HEK293 (cell line): ENCODE measurements around the gene PNPLA3.

Source experiments
- CTCF ChIA-PET: fragments of 350-600 bp; formaldehyde crosslinking; extraction: SDS; loops from one replicate; lab custom pipeline; 2021; ENCODE audit warnings: antibody characterized with exemption; lab: Yijun Ruan, JAX
- POLR2A ChIA-PET: fragments of 300-600 bp; formaldehyde crosslinking; extraction: SDS; loops from one replicate; lab custom pipeline; 2020; ENCODE audit warnings: antibody characterized with exemption, inconsistent platforms; lab: Yijun Ruan, JAX
- H3K27ac ChIP-seq: fragments of 200-500 bp; sonication (Bioruptor generic); 2 replicates; pipeline ENCODE4 v1.5.1; 2014; ENCODE audit warnings: low read depth, low read length, control low read depth, inconsistent platforms; ENCODE audit errors: extremely low read depth
- H3K36me3 ChIP-seq, 2 experiments: fragments of 200-500 bp in 1 of 2; sonication (Bioruptor generic) in 1 of 2; 1 replicate in 1 of 2; 2 replicates in 1 of 2; pipeline ENCODE4 v1.5.1; 2014 to 2017; ENCODE audit warnings: inconsistent platforms in 2 of 2, low read length in 2 of 2; ENCODE audit not compliant: control insufficient read depth in 2 of 2, insufficient read depth in 1 of 2
- H3K4me1 ChIP-seq: fragments of 200-500 bp; sonication (Bioruptor generic); 2 replicates; pipeline ENCODE4 v1.5.1; 2014; ENCODE audit warnings: mild to moderate bottlenecking, low read length, inconsistent platforms; ENCODE audit not compliant: control insufficient read depth, insufficient read depth
- H3K4me3 ChIP-seq: 2 replicates; pipeline ENCODE4 v1.5.1; 2011; ENCODE audit warnings: low read depth, mild to moderate bottlenecking, control low read depth, low read length, moderate library complexity
- H3K9me3 ChIP-seq: fragments of 200-500 bp; sonication (Bioruptor generic); 2 replicates; pipeline ENCODE4 v1.5.1; 2014; ENCODE audit warnings: low read depth, low read length, inconsistent platforms; ENCODE audit not compliant: control insufficient read depth, insufficient read depth
- KLF8 ChIP-seq: fragments of 450-650 bp; formaldehyde crosslinking; IDR thresholded peaks from 2 replicates; pipeline ENCODE4 v1.5.1; 2016; ENCODE audit warnings: missing biosample characterization, missing genetic modification characterization
- YY1 ChIP-seq: fragments of 450-650 bp; formaldehyde crosslinking; IDR thresholded peaks from 2 replicates; pipeline ENCODE4 v1.5.1; 2018; ENCODE audit warnings: missing biosample characterization, missing genetic modification characterization
- ZNF138 ChIP-seq: fragments of 450-650 bp; formaldehyde crosslinking; IDR thresholded peaks from 2 replicates; pipeline ENCODE4 v1.5.1; 2016; ENCODE audit warnings: missing biosample characterization, missing genetic modification characterization, borderline replicate concordance
- ZNF202 ChIP-seq: fragments of 450-650 bp; formaldehyde crosslinking; IDR thresholded peaks from 2 replicates; pipeline ENCODE4 v1.5.1; 2016; ENCODE audit warnings: missing biosample characterization, missing genetic modification characterization, borderline replicate concordance
- ZNF214 ChIP-seq: fragments of 450-650 bp; formaldehyde crosslinking; IDR thresholded peaks from 2 replicates; pipeline ENCODE4 v1.5.1; 2017; ENCODE audit warnings: missing biosample characterization, mild to moderate bottlenecking, missing genetic modification characterization, borderline replicate concordance
- ZNF394 ChIP-seq: fragments of 450-650 bp; formaldehyde crosslinking; IDR thresholded peaks from 2 replicates; pipeline ENCODE4 v1.5.1; 2016; ENCODE audit warnings: missing biosample characterization, missing genetic modification characterization, mild to moderate bottlenecking, moderate library complexity, borderline replicate concordance
- ZNF404 ChIP-seq: fragments of 450-650 bp; formaldehyde crosslinking; IDR thresholded peaks from 2 replicates; pipeline ENCODE4 v1.5.1; 2017; ENCODE audit warnings: missing biosample characterization, missing genetic modification characterization
- ZNF596 ChIP-seq: fragments of 450-650 bp; IDR thresholded peaks from 2 replicates; pipeline ENCODE4 v1.5.0; 2018; ENCODE audit warnings: missing biosample characterization, mild to moderate bottlenecking, missing genetic modification characterization, moderate library complexity
- ZNF600 ChIP-seq: fragments of 450-650 bp; formaldehyde crosslinking; IDR thresholded peaks from 2 replicates; pipeline ENCODE4 v1.5.1; 2016; ENCODE audit warnings: missing biosample characterization, missing genetic modification characterization
- ZNF654 ChIP-seq: fragments of 450-650 bp; formaldehyde crosslinking; IDR thresholded peaks from 2 replicates; pipeline ENCODE4 v1.5.1; 2016; ENCODE audit warnings: low read depth, missing biosample characterization, missing genetic modification characterization
- ZNF658 ChIP-seq: fragments of 450-650 bp; formaldehyde crosslinking; IDR thresholded peaks from 2 replicates; pipeline ENCODE4; 2016; ENCODE audit warnings: missing biosample characterization, missing genetic modification characterization
- ZNF660 ChIP-seq: fragments of 450-650 bp; IDR thresholded peaks from 2 replicates; pipeline ENCODE4 v1.5.1; 2018; ENCODE audit warnings: missing biosample characterization, mild to moderate bottlenecking, missing genetic modification characterization
- TF ChIP-seq, protein P1 (sequence below): fragments of 450-650 bp; formaldehyde crosslinking; IDR thresholded peaks from 2 replicates; pipeline ENCODE4 v1.5.1; 2016; ENCODE audit warnings: missing biosample characterization, missing genetic modification characterization
- TF ChIP-seq, protein P2 (sequence below): fragments of 450-650 bp; formaldehyde crosslinking; optimal IDR thresholded peaks from 2 replicates; pipeline ENCODE3; 2016; ENCODE audit warnings: missing biosample characterization, mild to moderate bottlenecking, missing genetic modification characterization
- TF ChIP-seq, protein P3 (sequence below): fragments of 450-650 bp; formaldehyde crosslinking; IDR thresholded peaks from 2 replicates; pipeline ENCODE4 v1.5.1; 2016; ENCODE audit warnings: missing biosample characterization, missing genetic modification characterization
- TF ChIP-seq, protein P4 (sequence below): fragments of 450-650 bp; formaldehyde crosslinking; IDR thresholded peaks from 2 replicates; pipeline ENCODE4; 2016; ENCODE audit warnings: missing biosample characterization, missing genetic modification characterization
- TF ChIP-seq, protein P5 (sequence below): fragments of 450-650 bp; formaldehyde crosslinking; IDR thresholded peaks from 2 replicates; pipeline ENCODE4 v1.5.1; 2016; ENCODE audit warnings: missing biosample characterization, missing genetic modification characterization
- TF ChIP-seq, protein P6 (sequence below): fragments of 450-650 bp; formaldehyde crosslinking; IDR thresholded peaks from 2 replicates; pipeline ENCODE4 v1.5.0; 2017; ENCODE audit warnings: missing biosample characterization, missing genetic modification characterization, borderline replicate concordance
- TF ChIP-seq, protein P7 (sequence below): fragments of 450-650 bp; formaldehyde crosslinking; IDR thresholded peaks from 2 replicates; pipeline ENCODE4 v1.5.1; 2016; ENCODE audit warnings: missing biosample characterization, missing genetic modification characterization
- TF ChIP-seq, protein P8 (sequence below): fragments of 450-650 bp; formaldehyde crosslinking; IDR thresholded peaks from 2 replicates; pipeline ENCODE4 v1.5.1; 2016; ENCODE audit warnings: missing biosample characterization, missing genetic modification characterization

Gene PNPLA3, protein sequence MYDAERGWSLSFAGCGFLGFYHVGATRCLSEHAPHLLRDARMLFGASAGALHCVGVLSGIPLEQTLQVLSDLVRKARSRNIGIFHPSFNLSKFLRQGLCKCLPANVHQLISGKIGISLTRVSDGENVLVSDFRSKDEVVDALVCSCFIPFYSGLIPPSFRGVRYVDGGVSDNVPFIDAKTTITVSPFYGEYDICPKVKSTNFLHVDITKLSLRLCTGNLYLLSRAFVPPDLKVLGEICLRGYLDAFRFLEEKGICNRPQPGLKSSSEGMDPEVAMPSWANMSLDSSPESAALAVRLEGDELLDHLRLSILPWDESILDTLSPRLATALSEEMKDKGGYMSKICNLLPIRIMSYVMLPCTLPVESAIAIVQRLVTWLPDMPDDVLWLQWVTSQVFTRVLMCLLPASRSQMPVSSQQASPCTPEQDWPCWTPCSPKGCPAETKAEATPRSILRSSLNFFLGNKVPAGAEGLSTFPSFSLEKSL

DNA sequence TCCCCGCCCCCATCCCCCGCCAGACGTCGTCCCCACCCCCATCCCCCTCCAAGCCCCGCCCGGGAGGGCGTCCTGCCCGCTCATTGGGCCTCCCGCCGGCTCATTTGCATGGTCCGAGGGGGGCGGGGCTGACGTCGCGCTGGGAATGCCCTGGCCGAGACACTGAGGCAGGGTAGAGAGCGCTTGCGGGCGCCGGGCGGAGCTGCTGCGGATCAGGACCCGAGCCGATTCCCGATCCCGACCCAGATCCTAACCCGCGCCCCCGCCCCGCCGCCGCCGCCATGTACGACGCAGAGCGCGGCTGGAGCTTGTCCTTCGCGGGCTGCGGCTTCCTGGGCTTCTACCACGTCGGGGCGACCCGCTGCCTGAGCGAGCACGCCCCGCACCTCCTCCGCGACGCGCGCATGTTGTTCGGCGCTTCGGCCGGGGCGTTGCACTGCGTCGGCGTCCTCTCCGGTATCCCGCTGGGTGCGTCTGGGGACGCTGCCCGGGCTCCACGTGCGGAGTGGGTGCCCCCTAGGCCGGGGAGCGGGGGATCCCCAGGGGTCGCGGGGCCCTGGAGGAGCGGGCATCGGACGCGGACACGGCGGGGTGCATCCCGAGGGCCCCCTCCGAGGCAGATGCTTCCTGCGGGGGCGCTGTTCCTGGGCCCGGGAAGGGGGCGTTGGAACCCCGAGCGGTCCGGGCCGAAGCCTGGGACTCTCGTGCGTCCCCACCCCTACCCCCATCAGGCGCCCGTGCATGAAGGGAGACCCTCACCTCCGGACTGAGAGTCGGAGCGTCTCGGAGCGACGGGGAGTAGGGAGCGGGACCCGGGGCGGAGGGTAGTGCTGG lies at the start of gene PNPLA3:
Gene PNPLA3 (plus strand): TSS at position 175 of the 834 bp plus-strand sequence. CDS start 107 bp downstream, at position 282.
- peak within 1 kb of the TSS; percentile 49 for H3K4me3 ChIP-seq
- TF ChIP-seq, protein P1, sequence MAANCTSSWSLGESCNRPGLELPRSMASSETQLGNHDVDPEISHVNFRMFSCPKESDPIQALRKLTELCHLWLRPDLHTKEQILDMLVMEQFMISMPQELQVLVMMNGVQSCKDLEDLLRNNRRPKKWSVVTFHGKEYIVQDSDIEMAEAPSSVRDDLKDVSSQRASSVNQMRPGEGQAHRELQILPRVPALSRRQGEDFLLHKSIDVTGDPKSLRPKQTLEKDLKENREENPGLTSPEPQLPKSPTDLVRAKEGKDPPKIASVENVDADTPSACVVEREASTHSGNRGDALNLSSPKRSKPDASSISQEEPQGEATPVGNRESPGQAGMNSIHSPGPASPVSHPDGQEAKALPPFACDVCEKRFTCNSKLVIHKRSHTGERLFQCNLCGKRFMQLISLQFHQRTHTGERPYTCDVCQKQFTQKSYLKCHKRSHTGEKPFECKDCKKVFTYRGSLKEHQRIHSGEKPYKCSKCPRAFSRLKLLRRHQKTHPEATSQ (tag by site-specific recombination), result peak; percentile 89; the same call in 1 of the 2 replicates
- TF ChIP-seq, protein P2, sequence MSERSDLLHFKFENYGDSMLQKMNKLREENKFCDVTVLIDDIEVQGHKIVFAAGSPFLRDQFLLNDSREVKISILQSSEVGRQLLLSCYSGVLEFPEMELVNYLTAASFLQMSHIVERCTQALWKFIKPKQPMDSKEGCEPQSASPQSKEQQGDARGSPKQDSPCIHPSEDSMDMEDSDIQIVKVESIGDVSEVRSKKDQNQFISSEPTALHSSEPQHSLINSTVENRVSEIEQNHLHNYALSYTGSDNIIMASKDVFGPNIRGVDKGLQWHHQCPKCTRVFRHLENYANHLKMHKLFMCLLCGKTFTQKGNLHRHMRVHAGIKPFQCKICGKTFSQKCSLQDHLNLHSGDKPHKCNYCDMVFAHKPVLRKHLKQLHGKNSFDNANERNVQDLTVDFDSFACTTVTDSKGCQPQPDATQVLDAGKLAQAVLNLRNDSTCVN (tag by site-specific recombination), result peak; percentile 93
- TF ChIP-seq ZNF654 (tag by site-specific recombination), result no peak
- no peak for TF ChIP-seq ZNF394
- TF ChIP-seq ZNF600 (tag by site-specific recombination), result peak; percentile 97
- TF ChIP-seq, protein P3, sequence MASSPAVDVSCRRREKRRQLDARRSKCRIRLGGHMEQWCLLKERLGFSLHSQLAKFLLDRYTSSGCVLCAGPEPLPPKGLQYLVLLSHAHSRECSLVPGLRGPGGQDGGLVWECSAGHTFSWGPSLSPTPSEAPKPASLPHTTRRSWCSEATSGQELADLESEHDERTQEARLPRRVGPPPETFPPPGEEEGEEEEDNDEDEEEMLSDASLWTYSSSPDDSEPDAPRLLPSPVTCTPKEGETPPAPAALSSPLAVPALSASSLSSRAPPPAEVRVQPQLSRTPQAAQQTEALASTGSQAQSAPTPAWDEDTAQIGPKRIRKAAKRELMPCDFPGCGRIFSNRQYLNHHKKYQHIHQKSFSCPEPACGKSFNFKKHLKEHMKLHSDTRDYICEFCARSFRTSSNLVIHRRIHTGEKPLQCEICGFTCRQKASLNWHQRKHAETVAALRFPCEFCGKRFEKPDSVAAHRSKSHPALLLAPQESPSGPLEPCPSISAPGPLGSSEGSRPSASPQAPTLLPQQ (tag by site-specific recombination), result peak; percentile 56; the same call in 1 of the 2 replicates
- TF ChIP-seq KLF8 (tag by site-specific recombination), result peak; percentile 45; the same call in 1 of the 2 replicates
- TF ChIP-seq, protein P4, sequence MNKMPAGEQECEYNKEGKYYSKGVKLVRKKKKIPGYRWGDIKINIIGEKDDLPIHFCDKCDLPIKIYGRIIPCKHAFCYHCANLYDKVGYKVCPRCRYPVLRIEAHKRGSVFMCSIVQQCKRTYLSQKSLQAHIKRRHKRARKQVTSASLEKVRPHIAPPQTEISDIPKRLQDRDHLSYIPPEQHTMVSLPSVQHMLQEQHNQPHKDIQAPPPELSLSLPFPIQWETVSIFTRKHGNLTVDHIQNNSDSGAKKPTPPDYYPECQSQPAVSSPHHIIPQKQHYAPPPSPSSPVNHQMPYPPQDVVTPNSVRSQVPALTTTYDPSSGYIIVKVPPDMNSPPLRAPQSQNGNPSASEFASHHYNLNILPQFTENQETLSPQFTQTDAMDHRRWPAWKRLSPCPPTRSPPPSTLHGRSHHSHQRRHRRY (tag by site-specific recombination), result no peak
- TF ChIP-seq, protein P5, sequence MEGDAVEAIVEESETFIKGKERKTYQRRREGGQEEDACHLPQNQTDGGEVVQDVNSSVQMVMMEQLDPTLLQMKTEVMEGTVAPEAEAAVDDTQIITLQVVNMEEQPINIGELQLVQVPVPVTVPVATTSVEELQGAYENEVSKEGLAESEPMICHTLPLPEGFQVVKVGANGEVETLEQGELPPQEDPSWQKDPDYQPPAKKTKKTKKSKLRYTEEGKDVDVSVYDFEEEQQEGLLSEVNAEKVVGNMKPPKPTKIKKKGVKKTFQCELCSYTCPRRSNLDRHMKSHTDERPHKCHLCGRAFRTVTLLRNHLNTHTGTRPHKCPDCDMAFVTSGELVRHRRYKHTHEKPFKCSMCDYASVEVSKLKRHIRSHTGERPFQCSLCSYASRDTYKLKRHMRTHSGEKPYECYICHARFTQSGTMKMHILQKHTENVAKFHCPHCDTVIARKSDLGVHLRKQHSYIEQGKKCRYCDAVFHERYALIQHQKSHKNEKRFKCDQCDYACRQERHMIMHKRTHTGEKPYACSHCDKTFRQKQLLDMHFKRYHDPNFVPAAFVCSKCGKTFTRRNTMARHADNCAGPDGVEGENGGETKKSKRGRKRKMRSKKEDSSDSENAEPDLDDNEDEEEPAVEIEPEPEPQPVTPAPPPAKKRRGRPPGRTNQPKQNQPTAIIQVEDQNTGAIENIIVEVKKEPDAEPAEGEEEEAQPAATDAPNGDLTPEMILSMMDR (tag by site-specific recombination), result peak; percentile 89
- TF ChIP-seq, protein P6, sequence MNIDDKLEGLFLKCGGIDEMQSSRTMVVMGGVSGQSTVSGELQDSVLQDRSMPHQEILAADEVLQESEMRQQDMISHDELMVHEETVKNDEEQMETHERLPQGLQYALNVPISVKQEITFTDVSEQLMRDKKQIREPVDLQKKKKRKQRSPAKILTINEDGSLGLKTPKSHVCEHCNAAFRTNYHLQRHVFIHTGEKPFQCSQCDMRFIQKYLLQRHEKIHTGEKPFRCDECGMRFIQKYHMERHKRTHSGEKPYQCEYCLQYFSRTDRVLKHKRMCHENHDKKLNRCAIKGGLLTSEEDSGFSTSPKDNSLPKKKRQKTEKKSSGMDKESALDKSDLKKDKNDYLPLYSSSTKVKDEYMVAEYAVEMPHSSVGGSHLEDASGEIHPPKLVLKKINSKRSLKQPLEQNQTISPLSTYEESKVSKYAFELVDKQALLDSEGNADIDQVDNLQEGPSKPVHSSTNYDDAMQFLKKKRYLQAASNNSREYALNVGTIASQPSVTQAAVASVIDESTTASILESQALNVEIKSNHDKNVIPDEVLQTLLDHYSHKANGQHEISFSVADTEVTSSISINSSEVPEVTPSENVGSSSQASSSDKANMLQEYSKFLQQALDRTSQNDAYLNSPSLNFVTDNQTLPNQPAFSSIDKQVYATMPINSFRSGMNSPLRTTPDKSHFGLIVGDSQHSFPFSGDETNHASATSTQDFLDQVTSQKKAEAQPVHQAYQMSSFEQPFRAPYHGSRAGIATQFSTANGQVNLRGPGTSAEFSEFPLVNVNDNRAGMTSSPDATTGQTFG, result no peak
- no peak for TF ChIP-seq ZNF214 (tag by site-specific recombination)
- TF ChIP-seq ZNF202, result no peak
- no peak for TF ChIP-seq ZNF660
- no peak for TF ChIP-seq ZNF138 (tag by site-specific recombination)
- TF ChIP-seq, protein P7, sequence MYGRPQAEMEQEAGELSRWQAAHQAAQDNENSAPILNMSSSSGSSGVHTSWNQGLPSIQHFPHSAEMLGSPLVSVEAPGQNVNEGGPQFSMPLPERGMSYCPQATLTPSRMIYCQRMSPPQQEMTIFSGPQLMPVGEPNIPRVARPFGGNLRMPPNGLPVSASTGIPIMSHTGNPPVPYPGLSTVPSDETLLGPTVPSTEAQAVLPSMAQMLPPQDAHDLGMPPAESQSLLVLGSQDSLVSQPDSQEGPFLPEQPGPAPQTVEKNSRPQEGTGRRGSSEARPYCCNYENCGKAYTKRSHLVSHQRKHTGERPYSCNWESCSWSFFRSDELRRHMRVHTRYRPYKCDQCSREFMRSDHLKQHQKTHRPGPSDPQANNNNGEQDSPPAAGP (tag by site-specific recombination), result peak; percentile 62
- peak; percentile 43; the same call in 1 of the 2 replicates for TF ChIP-seq YY1
- no peak for TF ChIP-seq ZNF404
- TF ChIP-seq, protein P8, sequence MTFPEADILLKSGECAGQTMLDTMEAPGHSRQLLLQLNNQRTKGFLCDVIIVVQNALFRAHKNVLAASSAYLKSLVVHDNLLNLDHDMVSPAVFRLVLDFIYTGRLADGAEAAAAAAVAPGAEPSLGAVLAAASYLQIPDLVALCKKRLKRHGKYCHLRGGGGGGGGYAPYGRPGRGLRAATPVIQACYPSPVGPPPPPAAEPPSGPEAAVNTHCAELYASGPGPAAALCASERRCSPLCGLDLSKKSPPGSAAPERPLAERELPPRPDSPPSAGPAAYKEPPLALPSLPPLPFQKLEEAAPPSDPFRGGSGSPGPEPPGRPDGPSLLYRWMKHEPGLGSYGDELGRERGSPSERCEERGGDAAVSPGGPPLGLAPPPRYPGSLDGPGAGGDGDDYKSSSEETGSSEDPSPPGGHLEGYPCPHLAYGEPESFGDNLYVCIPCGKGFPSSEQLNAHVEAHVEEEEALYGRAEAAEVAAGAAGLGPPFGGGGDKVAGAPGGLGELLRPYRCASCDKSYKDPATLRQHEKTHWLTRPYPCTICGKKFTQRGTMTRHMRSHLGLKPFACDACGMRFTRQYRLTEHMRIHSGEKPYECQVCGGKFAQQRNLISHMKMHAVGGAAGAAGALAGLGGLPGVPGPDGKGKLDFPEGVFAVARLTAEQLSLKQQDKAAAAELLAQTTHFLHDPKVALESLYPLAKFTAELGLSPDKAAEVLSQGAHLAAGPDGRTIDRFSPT (tag by site-specific recombination), result peak; percentile 79
- no peak for TF ChIP-seq ZNF658
- 0 out of 2 replicates have a peak, but pooled peaks have one; percentile 32 for TF ChIP-seq ZNF596 (tag by site-specific recombination)

More for the DNA sequence above, at the start of gene PNPLA3:
- Histone ChIP-seq H3K4me1 (peaks cover 3% of the 10 kb centered on the region; the same call in 1 of the 2 replicates), H3K36me3 (no peaks in the 10 kb centered on the region), H3K27ac (peak within 1 kb of the TSS; percentile 55; the same call in 1 of the 2 replicates), H3K9me3 (no peaks in the 10 kb centered on the region)
- CTCF ChIA-PET, result interaction anchor here (1.1 to 1.3 kb wide), 2 partner anchors 22 to 39 kb away, joined by 4 to 6 read pairs; no protein-coding TSS in a partner anchor
- POLR2A ChIA-PET, result interaction anchor here (0.7 to 1.1 kb wide), 4 partner anchors 9 to 31 kb away, joined by 3 to 4 read pairs (median 4); partner anchors contain the start of gene SAMM50
